Choroid plexus epithelial cell (primary cell): Measurements from ENCODE around the gene BRINP2.

ENCODE experiments used
- DNase-seq: peaks from one replicate; pipeline ENCODE4 v3.0.0-alpha.2; 2010; ENCODE audit warnings: low read depth
- H3K4me3 ChIP-seq: 2 replicates; pipeline ENCODE4 v1.5.1; 2011; ENCODE audit warnings: low read depth, mild to moderate bottlenecking, control low read depth, low read length, moderate library complexity
- CTCF ChIP-seq: conservative IDR thresholded peaks from 2 replicates; pipeline ENCODE4 v1.5.1; 2011; ENCODE audit warnings: low read depth, mild to moderate bottlenecking, control low read depth, inconsistent platforms, low read length, moderate library complexity

The BRINP2 gene

DNA sequence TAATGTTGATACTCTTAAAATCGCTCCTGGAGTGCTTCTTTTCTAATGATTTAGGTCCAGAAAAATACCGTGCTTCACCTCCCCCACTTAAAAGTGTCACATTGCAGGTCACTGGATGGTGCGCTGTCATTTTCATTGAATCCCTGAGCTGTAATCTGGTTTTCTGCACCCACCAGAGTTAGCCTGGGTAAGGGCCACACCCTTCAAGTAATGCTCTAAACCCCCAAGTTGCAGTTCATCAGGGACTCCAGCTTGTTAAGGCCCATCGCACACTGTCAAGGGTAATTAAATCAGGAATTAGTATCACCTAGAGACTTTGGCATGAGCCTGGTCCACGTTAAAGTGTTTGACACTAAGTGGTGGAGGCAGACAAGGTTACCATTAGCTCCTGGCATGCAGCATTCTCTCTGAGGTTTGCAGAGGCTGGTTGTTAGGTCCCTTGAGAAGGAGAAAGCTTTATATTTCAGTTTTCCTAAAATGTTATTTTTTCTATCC, 40.3 kb upstream of the BRINP2 start:
- TF ChIP-seq CTCF, result no peak
- DNase-seq, result no peak
- H3K4me3 ChIP-seq, result no peak overlapping the region

DNA sequence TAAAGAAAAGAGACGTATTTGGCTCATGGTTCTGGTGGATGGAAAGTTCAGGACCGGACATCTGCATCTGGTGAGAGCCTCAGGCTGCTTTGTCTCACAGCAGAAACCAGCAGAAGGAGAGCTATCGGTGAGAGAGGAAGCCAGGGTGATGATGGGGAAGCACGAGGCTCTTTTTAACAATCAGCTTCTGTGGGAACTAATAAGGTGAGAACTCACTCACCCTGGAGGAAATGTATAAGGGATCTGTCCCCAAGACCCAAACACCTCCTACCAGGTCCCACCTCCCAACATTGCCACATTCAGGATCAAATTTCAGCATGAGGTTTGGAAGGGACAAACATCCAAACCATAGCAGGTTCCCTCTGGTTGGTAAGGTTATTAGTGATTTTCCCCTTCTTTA, 39.0 kb upstream of the BRINP2 start:
- H3K4me3 ChIP-seq, result no peak overlapping the region
- no peak for TF ChIP-seq CTCF
- no peak for DNase-seq

- no peak for TF ChIP-seq CTCF
Observed at GRCh38 chr1:177132141-177132540, 38.6 kb upstream of the BRINP2 start.

DNA sequence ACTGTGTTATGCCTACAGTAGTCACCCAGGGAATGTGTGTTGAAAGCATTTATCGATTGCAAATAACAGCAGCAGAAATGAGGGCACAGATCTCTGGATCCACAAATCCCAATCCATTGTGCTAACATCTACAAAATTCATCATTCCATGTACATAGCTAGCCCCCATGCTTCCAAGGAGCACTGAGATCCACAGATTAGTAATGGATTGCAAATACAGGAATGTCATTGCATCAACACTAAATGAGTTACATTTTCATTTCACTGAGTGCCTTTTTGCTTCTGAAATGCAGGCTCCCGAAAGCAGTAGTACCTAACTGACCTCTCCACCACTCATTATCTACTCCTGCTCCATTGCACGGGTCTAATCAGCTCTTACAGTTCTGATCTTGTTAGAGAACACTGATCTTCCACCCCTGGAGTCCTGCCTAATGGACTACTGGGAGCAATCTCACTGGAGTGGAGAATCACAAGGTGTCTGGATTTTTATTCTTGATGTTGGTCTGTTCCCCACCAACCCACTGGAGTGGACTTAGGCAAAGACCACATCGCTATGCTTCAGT, 36.7 kb upstream of the BRINP2 start:
- H3K4me3 ChIP-seq, result no peak overlapping the region
- no peak for TF ChIP-seq CTCF
- DNase-seq, result no peak

More at GRCh38 chr1:177132141-177132540, 38.6 kb upstream of the BRINP2 start:
- no peak for DNase-seq
- H3K4me3 ChIP-seq, result no peak overlapping the region

- DNase-seq, result no peak
- no peak overlapping the region for H3K4me3 ChIP-seq
- no peak for TF ChIP-seq CTCF
Observed at GRCh38 chr1:177135250-177135649, 35.5 kb upstream of the BRINP2 start.

- DNase-seq, result no peak
- no peak for TF ChIP-seq CTCF
- no peak overlapping the region for H3K4me3 ChIP-seq
Observed at GRCh38 chr1:177137814-177138213, 32.9 kb upstream of the BRINP2 start.

DNA sequence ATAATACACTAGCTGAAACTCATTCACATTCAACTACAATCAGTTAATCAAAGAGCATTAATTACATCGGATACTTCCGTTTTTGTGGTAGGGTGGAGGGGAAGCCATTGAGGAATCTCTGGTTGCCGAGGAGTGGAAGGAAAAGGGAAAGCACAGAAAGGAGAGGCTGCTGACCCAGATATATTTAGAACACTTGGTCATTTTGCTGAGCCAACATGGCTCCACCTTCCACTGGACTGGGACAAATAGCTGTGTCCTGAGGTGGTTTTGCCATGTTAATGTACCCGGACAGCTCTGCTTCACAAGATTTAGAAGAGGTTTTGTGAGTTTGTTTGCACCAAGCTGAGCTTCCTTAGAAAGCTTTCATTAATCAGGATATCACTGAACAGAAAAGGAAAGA, 32.4 kb upstream of the BRINP2 start:
- DNase-seq, result no peak
- TF ChIP-seq CTCF, result no peak
- no peak overlapping the region for H3K4me3 ChIP-seq
